GM10266 (cell line): ENCODE measurements around the gene GSG1L.

ENCODE experiments used
- DNase-seq: peaks from one replicate; pipeline ENCODE4 v3.0.0; 2012; ENCODE audit errors: extremely low spot score
- TF ChIP-seq, protein P1 (sequence below): IDR thresholded peaks from 2 replicates; pipeline ENCODE4 v1.5.1; 2012; ENCODE audit warnings: mild to moderate bottlenecking, low read depth; ENCODE audit not compliant: control insufficient read depth, insufficient read depth; ENCODE audit errors: missing control alignments

Gene GSG1L

DNA sequence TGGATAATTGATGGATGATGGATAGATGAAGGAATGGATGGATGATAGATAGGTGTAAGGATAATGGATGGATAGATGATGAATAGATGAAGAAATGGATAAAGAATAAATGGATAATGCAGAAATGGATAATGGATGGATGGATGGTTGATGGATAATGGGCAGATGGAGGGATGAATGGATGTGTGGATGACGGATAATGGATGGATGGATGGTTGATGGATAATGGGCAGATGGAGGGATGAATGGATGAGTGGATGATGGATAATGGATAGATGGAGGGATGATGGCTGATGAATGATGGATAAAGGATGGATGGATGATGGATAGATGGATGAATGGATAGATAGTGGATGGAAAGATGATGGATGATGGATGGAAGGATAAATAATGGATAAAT lies 274.4 kb downstream of the GSG1L start:
- TF ChIP-seq, protein P1, sequence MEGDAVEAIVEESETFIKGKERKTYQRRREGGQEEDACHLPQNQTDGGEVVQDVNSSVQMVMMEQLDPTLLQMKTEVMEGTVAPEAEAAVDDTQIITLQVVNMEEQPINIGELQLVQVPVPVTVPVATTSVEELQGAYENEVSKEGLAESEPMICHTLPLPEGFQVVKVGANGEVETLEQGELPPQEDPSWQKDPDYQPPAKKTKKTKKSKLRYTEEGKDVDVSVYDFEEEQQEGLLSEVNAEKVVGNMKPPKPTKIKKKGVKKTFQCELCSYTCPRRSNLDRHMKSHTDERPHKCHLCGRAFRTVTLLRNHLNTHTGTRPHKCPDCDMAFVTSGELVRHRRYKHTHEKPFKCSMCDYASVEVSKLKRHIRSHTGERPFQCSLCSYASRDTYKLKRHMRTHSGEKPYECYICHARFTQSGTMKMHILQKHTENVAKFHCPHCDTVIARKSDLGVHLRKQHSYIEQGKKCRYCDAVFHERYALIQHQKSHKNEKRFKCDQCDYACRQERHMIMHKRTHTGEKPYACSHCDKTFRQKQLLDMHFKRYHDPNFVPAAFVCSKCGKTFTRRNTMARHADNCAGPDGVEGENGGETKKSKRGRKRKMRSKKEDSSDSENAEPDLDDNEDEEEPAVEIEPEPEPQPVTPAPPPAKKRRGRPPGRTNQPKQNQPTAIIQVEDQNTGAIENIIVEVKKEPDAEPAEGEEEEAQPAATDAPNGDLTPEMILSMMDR: no peak
- DNase-seq: no peak

DNA sequence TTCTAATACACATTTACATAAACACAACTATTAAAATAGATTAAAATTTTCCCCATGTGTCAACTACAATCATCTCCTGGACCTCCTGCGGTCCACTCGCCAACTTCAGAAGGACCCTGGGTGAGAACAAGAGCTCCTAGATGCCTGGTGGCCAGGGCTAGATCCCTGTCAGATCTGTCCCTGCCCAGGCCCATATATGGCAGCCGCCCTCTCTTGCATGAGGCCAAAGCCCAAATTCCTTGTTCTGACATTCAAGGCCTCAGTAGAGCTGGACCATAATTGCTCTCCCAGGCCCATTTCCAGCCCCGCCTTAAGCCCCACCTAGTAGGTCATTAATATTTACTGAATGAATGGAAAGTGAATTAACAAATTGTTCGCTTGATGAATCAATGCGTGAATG lies 275.8 kb downstream of the GSG1L start:
- TF ChIP-seq, protein P1: no peak
- DNase-seq: no peak

DNA sequence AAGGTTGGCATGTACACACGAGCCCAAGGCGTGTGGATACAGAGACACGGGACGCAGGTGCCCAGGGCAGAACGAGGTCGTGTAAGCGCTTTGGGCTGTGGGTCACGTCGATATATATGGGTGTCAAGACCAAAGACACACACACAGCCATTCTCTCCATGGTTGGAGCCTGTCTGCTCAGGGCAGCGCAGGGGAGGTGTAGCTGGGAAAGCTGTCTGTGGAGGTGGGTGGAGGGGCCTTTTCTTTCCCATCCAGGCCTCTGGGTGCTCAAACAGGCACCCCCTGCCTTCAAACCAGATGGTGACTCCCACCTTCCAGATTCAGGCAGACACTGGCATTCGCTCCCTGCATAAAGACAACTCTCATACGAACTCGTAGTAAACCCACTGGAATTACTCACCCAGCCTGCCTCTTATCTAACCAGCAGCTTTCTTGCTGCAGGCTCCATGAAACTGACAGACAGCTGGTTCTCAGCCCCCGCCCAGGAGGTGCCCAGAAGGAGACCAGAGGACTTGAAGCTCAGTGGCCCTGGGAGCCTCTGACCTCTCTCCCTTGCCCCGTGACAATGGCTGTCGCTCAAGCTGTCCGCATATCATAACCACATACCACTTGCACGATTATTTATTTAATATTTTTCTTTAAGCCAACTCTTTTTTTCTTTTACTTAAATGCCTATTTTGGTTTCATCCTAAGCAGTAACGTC lies 276.4 kb downstream of the GSG1L start:
- TF ChIP-seq, protein P1: no peak
- DNase-seq: no peak

GRCh38 chr16:27786221-27786922 lies 277.1 kb downstream of the GSG1L start:
- TF ChIP-seq, protein P1: no peak
- DNase-seq: no peak

DNA sequence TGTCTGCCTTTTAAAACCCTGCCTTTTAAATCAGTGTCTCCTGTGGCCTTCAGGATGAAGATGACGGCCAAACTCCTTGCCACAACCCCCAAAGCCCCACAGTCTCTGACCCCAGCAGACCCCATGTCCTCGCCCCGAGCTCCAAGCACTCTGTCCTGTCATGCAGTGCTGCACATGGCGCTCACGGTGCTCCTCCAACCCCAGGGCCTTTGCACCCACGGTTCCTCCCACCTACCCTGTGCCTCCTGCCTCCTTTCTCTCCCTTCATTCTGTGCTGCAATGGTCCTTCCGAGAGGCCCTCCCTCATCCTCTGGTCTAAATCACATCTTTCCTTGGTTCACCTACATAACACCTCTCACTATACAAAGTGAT lies 278.2 kb downstream of the GSG1L start:
- no peak for DNase-seq
- TF ChIP-seq, protein P1: no peak

- TF ChIP-seq, protein P1: no peak
- no peak for DNase-seq
Measured at GRCh38 chr16:27784351-27785306, 278.9 kb downstream of the GSG1L start.
